Measurements from ENCODE around the gene RRAS. TPM values are rescaled to one million over a fixed set of nuclear protein-coding genes. Genes with fewer than 3 reads are reported as not detected.

The RRAS gene
- total RNA-seq = 43.5 and 48.4 TPM in 2 replicates

GRCh38 chr19:49640113-49640898, at the start of gene RRAS:
TSS of gene RRAS (minus strand) at chr19:49640143. CDS start at chr19:49640098, 45 bp downstream.

GRCh38 chr19:49689133-49690078, 49.5 kb upstream of the RRAS start, which contains the start of gene ADM5:
TSS of gene ADM5 (plus strand) at chr19:49689594. CDS start at chr19:49689838, 244 bp downstream.

GRCh38 chr19:49677231-49677900, 37.4 kb upstream of the RRAS start, which contains the start of gene PRMT1:
TSS of gene PRMT1 (plus strand) at chr19:49677271. CDS start at chr19:49677281, 10 bp downstream.

GRCh38 chr19:49665351-49666119, 25.6 kb upstream of the RRAS start, which contains the start of the genes BCL2L12 and IRF3:
TSS of gene BCL2L12 (plus strand) at chr19:49665933. CDS start at chr19:49666693, 760 bp downstream.
TSS of gene IRF3 (minus strand) at chr19:49665857. CDS start at chr19:49664838, 1,019 bp downstream.

GRCh38 chr19:49641688-49642491, 1.9 kb upstream of the RRAS start, which contains the start of gene SCAF1:
TSS of gene SCAF1 (plus strand) at chr19:49642209. CDS start at chr19:49645027, 2,818 bp downstream.

GRCh38 chr19:49590971-49591730, 48.8 kb downstream of the RRAS start, which contains the start of gene PRR12:
TSS of gene PRR12 (plus strand) at chr19:49591182. CDS start at chr19:49591655, 473 bp downstream.

Other genes with a start within 250 kb of the RRAS start
- gene PTH2, start 216.7 kb downstream of the RRAS start, total RNA-seq = not detected in 2 replicates
- not detected in 2 replicates for gene GFY, start 214.8 kb downstream of the RRAS start, total RNA-seq
- 0.15 TPM in 1 of 2 replicates, not detected in the other for gene SLC17A7, start 198.6 kb downstream of the RRAS start, total RNA-seq
- 162 and 176 TPM in 2 replicates for gene PIH1D1, start 188.3 kb downstream of the RRAS start, total RNA-seq
- gene ALDH16A1, start 186.9 kb downstream of the RRAS start, total RNA-seq = 40.3 and 62.9 TPM in 2 replicates
- 0.32 and 1.8 TPM in 2 replicates for gene FLT3LG, start 165.9 kb downstream of the RRAS start, total RNA-seq
- gene RPL13A, start 152.5 kb downstream of the RRAS start, total RNA-seq = 1,312 and 3,748 TPM in 2 replicates
- 1,938 and 5,232 TPM in 2 replicates for gene RPS11, start 143.7 kb downstream of the RRAS start, total RNA-seq
- gene FCGRT, start 127.5 kb downstream of the RRAS start, total RNA-seq = 48.1 and 62.3 TPM in 2 replicates
- 76.3 and 146 TPM in 2 replicates for gene RCN3, start 112.1 kb downstream of the RRAS start, total RNA-seq
- 103 and 121 TPM in 2 replicates for gene NOSIP, start 59.6 kb downstream of the RRAS start, total RNA-seq
- 1.3 and 1.4 TPM in 2 replicates for gene PRRG2, start 58.8 kb downstream of the RRAS start, total RNA-seq
- 1.4 and 1.6 TPM in 2 replicates for gene PRR12, start 49.0 kb downstream of the RRAS start, total RNA-seq
- 8.2 and 11.7 TPM in 2 replicates for gene SCAF1, start 2.1 kb upstream of the RRAS start, total RNA-seq
- gene IRF3, start 25.7 kb upstream of the RRAS start, total RNA-seq = 48.8 and 53.9 TPM in 2 replicates
- 7.0 and 7.5 TPM in 2 replicates for gene BCL2L12, start 25.8 kb upstream of the RRAS start, total RNA-seq
- gene PRMT1, start 37.1 kb upstream of the RRAS start, total RNA-seq = 536 and 608 TPM in 2 replicates
- 0.32 and 0.91 TPM in 2 replicates for gene ADM5, start 49.5 kb upstream of the RRAS start, total RNA-seq
- gene CPT1C, start 51.0 kb upstream of the RRAS start, total RNA-seq = 13.0 and 19.5 TPM in 2 replicates
- gene TSKS, start 123.2 kb upstream of the RRAS start, total RNA-seq = not detected in 2 replicates
- 33.1 and 37.7 TPM in 2 replicates for gene AP2A1, start 126.9 kb upstream of the RRAS start, total RNA-seq
- 23.7 and 31.9 TPM in 2 replicates for gene FUZ, start 173.1 kb upstream of the RRAS start, total RNA-seq
- gene MED25, start 178.1 kb upstream of the RRAS start, total RNA-seq = 11.0 and 14.1 TPM in 2 replicates
- 44.8 and 51.2 TPM in 2 replicates for gene PTOV1, start 211.0 kb upstream of the RRAS start, total RNA-seq
- gene PNKP, start 227.4 kb upstream of the RRAS start, total RNA-seq = 52.4 and 53.9 TPM in 2 replicates
- 5.2 and 6.2 TPM in 2 replicates for gene AKT1S1, start 237.2 kb upstream of the RRAS start, total RNA-seq
- gene TBC1D17, start 237.6 kb upstream of the RRAS start, total RNA-seq = 2.9 and 6.5 TPM in 2 replicates

Data from epithelial cell of umbilical artery (primary cell).